Vagina (tissue), 2 donors: ENCODE results near the gene MRTFB.

Experiments used
- CTCF ChIP-seq, 3 experiments: fragments of 450-650 bp in 2 of 3; fragments of 200-600 bp in 1 of 3; sonication (generic) in 1 of 3; IDR thresholded peaks; one replicate each; pipeline ENCODE4 v1.5.1; 2017 to 2019; ENCODE audit warnings: antibody characterized with exemption in 3 of 3, mild to moderate bottlenecking in 2 of 3, moderate library complexity in 2 of 3
- POLR2AphosphoS5 ChIP-seq, 2 donors: sonication (generic); formaldehyde crosslinking; IDR thresholded peaks; one replicate each; pipeline ENCODE4 v1.9.0; 2017; ENCODE audit warnings: antibody characterized with exemption in 2 of 2, mild to moderate bottlenecking in 2 of 2, low read depth in 1 of 2; ENCODE audit not compliant: insufficient read depth in 1 of 2

DNA sequence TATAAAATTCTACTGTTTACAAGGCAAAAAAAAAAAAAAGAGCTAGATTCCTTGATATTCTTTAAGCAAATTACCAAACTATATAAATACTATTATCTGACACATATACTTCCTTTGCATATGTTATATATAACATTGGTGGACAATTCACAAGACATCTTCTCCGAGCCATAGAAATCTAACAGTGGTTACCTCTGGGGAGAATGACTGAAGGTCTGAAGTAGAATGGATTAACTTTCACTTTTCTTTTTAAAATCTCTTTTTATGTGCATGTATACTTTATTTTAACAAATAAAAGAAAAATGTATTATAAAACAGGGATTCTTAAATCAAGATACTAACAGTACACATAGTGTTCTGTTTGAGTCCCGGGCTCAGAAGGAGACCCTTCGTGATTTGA, 131.0 kb downstream of the MRTFB start:
- TF ChIP-seq CTCF (IDR thresholded peaks at IDR 0.05) (no peak), POLR2AphosphoS5 (IDR thresholded peaks at IDR 0.05; ENCODE audit: insufficient read depth in 1 of 2, low read depth in 1 of 2) (no peak)
